OCI-LY1 (cell line): ENCODE results near the gene ELAVL4.

Experiments used
- H2AFZ ChIP-seq: fragments of 200-600 bp; sonication (generic), shearing (Covaris generic); 2 replicates; pipeline ENCODE4 v1.6.0; 2014; ENCODE audit warnings: antibody characterized with exemption, mild to moderate bottlenecking, low read length
- H3F3A ChIP-seq: fragments of 200-600 bp; sonication (generic), shearing (Covaris generic); 2 replicates; pipeline ENCODE4 v1.6.0; 2014; ENCODE audit warnings: mild to moderate bottlenecking, antibody characterized with exemption, low read length, moderate library complexity; ENCODE audit not compliant: insufficient read depth
- H3K27ac ChIP-seq: fragments of 200-600 bp; sonication (generic); 2 replicates; pipeline ENCODE4 v1.5.1; 2014; ENCODE audit warnings: low read length, mixed run types, mild to moderate bottlenecking, low read depth; ENCODE audit not compliant: poor library complexity, severe bottlenecking
- H3K27me3 ChIP-seq: fragments of 200-600 bp; sonication (generic); 2 replicates; pipeline ENCODE4 v1.6.0; 2014; ENCODE audit warnings: antibody characterized with exemption, mild to moderate bottlenecking, low read length, moderate library complexity; ENCODE audit not compliant: insufficient read depth
- H3K36me3 ChIP-seq: fragments of 200-600 bp; sonication (generic); 2 replicates; pipeline ENCODE4 v1.6.1; 2014; ENCODE audit warnings: mild to moderate bottlenecking, antibody characterized with exemption, low read length, moderate library complexity, mixed read lengths; ENCODE audit not compliant: insufficient read depth
- H3K4me1 ChIP-seq: fragments of 200-600 bp; sonication (generic); 2 replicates; pipeline ENCODE4 v1.5.1; 2014; ENCODE audit warnings: mild to moderate bottlenecking, low read length, moderate library complexity; ENCODE audit not compliant: insufficient read depth, severe bottlenecking
- H3K4me2 ChIP-seq: fragments of 200-600 bp; sonication (generic), shearing (Covaris generic); 2 replicates; pipeline ENCODE4 v1.6.1; 2014; ENCODE audit warnings: low read length
- H3K4me3 ChIP-seq: fragments of 200-600 bp; sonication (generic); 2 replicates; pipeline ENCODE4 v1.5.1; 2014; ENCODE audit warnings: low read length, low read depth, mild to moderate bottlenecking, mixed read lengths; ENCODE audit not compliant: poor library complexity, severe bottlenecking
- H3K79me2 ChIP-seq: fragments of 200-600 bp; shearing (Covaris generic); 2 replicates; pipeline ENCODE4 v1.6.1; 2016; ENCODE audit warnings: mixed run types, low read length, mixed read lengths; ENCODE audit not compliant: insufficient read depth
- H3K9ac ChIP-seq: fragments of 200-600 bp; sonication (generic), shearing (Covaris generic); 2 replicates; pipeline ENCODE4 v1.6.1; 2014; ENCODE audit warnings: mild to moderate bottlenecking, low read length, mixed read lengths
- H3K9me2 ChIP-seq: fragments of 200-600 bp; sonication (generic), shearing (Covaris generic); 2 replicates; pipeline ENCODE4 v1.6.1; 2014; ENCODE audit warnings: low read depth, mild to moderate bottlenecking, low read length, mixed read lengths
- H3K9me3 ChIP-seq: fragments of 200-600 bp; shearing (Covaris generic); 2 replicates; pipeline ENCODE4 v1.6.1; 2014; ENCODE audit warnings: low read length, mixed read lengths
- H4K20me1 ChIP-seq: fragments of 200-600 bp; sonication (generic), shearing (Covaris generic); 2 replicates; pipeline ENCODE4 v1.6.0; 2016; ENCODE audit warnings: mild to moderate bottlenecking, low read length; ENCODE audit not compliant: insufficient read depth
- CTCF ChIP-seq: fragments of 200-600 bp; sonication (generic), shearing (Covaris generic); IDR thresholded peaks from 2 replicates; pipeline ENCODE4 v1.5.1; 2017; ENCODE audit warnings: mild to moderate bottlenecking, antibody characterized with exemption, low read length, moderate library complexity, mixed read lengths
- EZH2 ChIP-seq: fragments of 200-600 bp; sonication (generic), shearing (Covaris generic); IDR thresholded peaks from 2 replicates; pipeline ENCODE4 v1.8.0; 2017; ENCODE audit warnings: borderline replicate concordance, mixed run types, mild to moderate bottlenecking, antibody characterized with exemption, low read length, moderate library complexity, mixed read lengths

The ELAVL4 gene

GRCh38 chr1:50084389-50084788 lies 24.3 kb upstream of the ELAVL4 start:
- Histone ChIP-seq H3K4me2 (no peak overlapping the region), H3K9ac (no peak overlapping the region), H3K36me3 (no peaks in the 10 kb centered on the region), H3K4me1 (no peaks in the 10 kb centered on the region), H2AFZ (no peak overlapping the region), H3K27me3 (no peaks in the 10 kb centered on the region), H4K20me1 (no peaks in the 10 kb centered on the region), H3K9me3 (no peaks in the 10 kb centered on the region), H3K9me2 (no peaks in the 10 kb centered on the region), H3K27ac (no peak overlapping the region), H3K79me2 (no peaks in the 10 kb centered on the region), H3F3A (no peaks in the 10 kb centered on the region), H3K4me3 (no peak overlapping the region)
- TF ChIP-seq EZH2 (no peak), CTCF (no peak)

- H3K9ac ChIP-seq, result no peak overlapping the region
- no peak overlapping the region for H3K4me3 ChIP-seq
- H3K4me2 ChIP-seq, result no peak overlapping the region
- no peak for TF ChIP-seq CTCF
- no peak for TF ChIP-seq EZH2
- H3K36me3 ChIP-seq, result no peaks in the 10 kb centered on the region
- H3K27ac ChIP-seq, result no peak overlapping the region
- H3K9me2 ChIP-seq, result no peaks in the 10 kb centered on the region
- no peaks in the 10 kb centered on the region for H3K27me3 ChIP-seq
- no peaks in the 10 kb centered on the region for H3K9me3 ChIP-seq
- H3F3A ChIP-seq, result no peaks in the 10 kb centered on the region
- no peaks in the 10 kb centered on the region for H3K79me2 ChIP-seq
- H3K4me1 ChIP-seq, result no peaks in the 10 kb centered on the region
- no peak overlapping the region for H2AFZ ChIP-seq
- no peaks in the 10 kb centered on the region for H4K20me1 ChIP-seq
Measured at GRCh38 chr1:50091068-50091467, 17.7 kb upstream of the ELAVL4 start.

- Histone ChIP-seq H3K4me1 (no peaks in the 10 kb centered on the region), H3K9me2 (no peaks in the 10 kb centered on the region), H3K4me3 (no peak overlapping the region), H3K36me3 (no peaks in the 10 kb centered on the region), H3K27ac (no peak overlapping the region), H3K4me2 (no peak overlapping the region), H3K27me3 (no peaks in the 10 kb centered on the region), H4K20me1 (no peaks in the 10 kb centered on the region), H3K79me2 (no peaks in the 10 kb centered on the region), H2AFZ (no peak overlapping the region), H3K9ac (no peak overlapping the region), H3F3A (no peaks in the 10 kb centered on the region), H3K9me3 (no peaks in the 10 kb centered on the region)
- TF ChIP-seq CTCF (no peak), EZH2 (no peak)
Measured at GRCh38 chr1:50095716-50096115, 13.0 kb upstream of the ELAVL4 start.
